ENCODE measurements around the gene RPP25.
"Not testable (repeated sequence)": the region's sequence is repeated elsewhere in the genome, so short reads cannot be mapped to it uniquely, and the experiment has no call there.

RPP25 gene

DNA sequence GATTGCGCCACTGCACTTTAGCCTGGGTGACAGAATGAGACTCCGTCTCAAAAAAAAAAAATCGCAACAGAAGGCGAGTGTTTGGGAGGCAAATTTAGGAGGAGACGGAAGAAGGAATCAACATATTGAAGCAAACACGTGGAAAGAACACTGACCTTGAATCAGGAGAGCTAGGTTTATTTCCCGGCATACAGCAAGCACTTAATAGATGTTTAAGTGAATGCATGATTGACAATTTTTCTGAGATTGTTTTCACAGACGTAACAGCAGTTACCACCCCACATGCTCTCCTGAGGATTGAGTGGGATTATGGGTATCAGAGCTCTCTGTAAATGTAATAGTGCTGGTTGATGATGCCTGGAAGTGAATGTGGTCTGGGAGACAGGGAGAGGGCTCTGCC is 5.6 kb upstream of the RPP25 start:
- no peak for DNase-seq

DNA sequence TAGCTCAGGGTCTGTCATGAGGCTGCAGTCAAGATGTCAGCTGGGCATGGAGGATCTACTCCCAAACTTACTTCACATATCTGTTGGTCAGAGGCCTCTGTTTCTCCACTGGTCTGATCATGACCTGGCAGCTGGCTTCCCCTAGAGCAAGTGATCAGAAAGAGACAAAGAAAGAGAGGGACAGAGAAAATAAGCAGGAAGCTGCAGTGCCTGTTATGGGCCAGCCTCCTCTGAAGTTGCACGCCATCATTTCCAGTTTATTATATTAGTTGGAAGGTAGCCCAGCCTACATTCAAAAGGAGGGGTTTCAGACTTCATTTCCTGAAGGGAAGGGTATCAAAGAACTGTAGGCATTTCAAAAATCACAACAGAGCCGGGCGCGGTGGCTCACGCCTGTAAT is 5.0 kb upstream of the RPP25 start:
- no peak for DNase-seq

DNA sequence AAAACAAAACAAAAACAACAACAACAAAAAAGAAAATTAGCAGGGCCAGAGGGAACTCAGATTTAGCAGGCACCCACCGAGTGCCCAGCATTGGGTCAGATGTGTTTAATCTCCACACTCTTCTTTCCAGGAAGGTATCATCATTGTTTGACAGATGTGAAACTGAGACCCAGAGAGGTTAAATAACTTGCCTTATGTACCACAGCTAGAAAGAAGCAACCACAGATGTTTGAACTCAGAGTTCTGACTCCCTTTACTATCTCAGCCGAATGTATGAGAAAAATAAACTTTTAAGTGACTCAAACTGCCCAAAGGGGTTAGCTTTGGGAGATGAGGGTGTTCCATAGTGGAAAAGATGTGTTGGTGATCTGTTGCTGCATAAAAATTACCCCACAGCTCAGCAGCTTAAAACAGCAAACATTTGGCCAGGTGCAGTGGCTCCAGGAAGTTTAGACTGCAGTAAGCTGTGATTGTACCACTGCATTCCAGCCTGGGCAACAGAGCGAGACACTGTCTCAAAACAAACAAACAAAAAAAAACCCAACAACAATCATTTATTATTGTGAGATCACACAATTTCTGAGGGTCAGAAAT is 4.5 kb upstream of the RPP25 start:
- DNase-seq = no peak

DNA sequence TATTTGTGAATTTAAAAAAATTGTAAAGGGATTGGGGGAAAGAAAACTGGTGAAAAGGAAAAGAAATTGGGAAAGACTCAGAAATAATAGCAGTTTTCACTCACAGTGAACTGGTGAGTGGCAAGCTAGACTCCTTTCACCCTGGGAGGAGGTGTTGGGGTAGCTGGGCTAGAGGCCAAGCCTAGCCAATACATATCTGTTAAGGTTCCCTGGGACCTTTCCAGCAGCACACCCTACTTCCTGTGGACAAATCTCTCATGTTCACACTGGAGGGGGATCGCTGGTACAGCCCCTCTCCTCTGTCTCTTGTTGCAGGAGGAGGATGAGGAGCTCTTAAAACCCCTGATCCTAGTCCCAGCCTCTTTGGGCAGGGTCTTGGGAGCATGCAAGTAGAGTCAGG is 3.7 kb upstream of the RPP25 start:
- DNase-seq = no peak

DNA sequence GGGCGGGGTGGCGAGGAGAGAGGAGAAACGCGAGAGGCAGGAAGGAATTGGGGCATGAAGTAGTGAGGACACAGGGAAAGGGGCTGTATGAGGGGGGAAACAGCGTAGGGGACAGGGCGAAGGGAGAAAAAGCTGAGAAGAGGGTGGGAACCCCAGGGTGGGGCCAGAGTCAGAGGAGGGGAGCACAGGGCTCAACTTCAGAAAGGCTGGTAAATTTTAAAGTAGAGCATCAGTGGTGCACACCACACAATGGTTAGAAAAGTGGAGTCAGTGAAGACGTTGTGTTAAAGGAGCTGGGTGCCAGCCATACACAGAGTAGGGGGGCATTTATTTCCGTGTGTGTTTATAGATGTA is 3.0 kb upstream of the RPP25 start:
- no peak for DNase-seq

DNA sequence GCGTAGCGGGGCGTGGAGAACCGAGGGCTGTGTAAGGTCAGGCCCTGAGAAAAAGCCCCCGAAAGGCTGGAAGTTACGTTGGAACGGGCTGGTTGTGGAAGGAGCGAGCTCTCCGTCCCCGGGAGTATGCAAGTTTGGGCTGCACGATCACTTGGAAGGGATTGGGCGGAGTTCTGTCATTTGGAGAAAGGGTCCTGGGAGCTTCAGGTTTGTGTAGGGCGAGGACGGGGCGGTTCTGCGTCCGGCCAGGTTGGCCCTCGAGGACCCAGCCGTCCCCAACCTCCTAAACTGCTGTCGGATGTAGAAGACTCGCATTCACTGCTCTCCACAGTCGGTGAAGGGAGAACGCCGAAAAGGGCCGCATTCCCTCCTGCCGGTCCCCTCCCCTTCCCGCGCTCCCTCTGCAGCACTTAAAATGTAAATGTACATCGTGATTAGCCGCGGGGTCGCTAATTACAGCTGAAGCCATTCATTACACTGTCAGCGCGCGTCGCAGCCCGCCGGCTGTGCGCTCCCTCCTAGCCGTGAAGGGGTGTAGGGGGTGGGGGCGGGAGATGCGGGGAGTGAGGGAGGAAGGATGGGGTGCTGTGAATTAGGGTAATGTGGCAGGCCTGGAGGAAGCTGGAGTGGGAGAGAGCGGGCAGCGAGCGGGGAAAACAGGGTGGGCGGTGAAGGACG is 2.5 kb upstream of the RPP25 start:
- DNase-seq = peak in 1 of 3 donors; percentile 23

DNA sequence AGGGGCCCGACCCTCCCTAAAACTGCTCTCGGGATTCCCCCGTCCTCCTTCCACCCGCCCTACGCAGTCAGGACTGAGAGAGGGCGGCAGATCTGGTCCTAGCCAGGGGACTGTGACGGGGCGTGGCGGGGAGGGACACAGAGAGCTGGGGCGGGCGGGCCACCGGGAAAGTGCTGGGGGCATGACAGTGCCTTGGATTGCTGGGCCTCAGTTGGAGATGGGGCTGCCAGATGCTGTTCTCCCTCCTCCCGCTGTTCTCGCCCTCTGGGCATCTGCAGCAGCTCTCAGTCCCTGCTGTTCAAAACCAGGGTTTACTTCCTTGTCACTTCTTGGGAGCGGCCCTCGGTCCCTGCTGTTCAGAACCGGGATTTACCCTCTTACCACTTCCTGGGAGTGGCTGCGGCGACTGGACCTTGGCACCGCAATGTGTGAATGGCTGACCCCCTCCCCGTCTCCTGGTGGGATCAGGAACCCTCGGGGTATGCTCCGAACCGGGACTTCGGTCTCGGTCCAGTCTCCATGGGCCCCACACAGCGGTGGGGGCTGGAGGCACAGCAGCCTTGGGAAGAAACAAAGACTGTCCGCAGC is 1.8 kb upstream of the RPP25 start:
- peak; percentile 62 to 71 (median 63) for DNase-seq

DNA sequence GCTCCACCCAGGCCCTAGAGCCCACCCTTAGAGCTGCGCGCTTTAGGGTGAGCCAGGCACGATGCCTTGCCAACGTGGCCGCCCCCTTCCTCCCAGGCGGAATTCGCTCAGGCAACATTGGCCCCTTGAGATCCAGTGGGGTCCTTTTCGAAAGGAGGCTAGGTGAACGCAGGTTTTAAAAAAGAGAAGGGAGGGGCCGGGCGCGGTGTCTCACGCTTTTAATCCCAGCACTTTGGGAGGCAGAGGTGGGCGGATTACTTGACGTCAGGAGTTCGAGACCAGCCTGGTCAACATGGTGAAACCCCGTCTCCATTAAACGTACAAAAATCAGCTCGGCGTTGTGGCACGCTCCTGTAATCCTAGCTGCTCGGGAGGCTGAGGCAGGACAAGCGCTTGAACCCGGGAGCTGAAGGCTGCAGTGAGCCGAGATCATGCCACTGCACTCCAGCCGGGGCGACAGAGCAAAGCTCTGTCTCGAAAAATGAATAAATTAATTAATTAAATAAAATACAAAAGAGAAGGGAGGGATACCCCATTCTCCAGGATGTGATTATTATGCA is 984 bp upstream of the RPP25 start:
- no peak for DNase-seq

DNA sequence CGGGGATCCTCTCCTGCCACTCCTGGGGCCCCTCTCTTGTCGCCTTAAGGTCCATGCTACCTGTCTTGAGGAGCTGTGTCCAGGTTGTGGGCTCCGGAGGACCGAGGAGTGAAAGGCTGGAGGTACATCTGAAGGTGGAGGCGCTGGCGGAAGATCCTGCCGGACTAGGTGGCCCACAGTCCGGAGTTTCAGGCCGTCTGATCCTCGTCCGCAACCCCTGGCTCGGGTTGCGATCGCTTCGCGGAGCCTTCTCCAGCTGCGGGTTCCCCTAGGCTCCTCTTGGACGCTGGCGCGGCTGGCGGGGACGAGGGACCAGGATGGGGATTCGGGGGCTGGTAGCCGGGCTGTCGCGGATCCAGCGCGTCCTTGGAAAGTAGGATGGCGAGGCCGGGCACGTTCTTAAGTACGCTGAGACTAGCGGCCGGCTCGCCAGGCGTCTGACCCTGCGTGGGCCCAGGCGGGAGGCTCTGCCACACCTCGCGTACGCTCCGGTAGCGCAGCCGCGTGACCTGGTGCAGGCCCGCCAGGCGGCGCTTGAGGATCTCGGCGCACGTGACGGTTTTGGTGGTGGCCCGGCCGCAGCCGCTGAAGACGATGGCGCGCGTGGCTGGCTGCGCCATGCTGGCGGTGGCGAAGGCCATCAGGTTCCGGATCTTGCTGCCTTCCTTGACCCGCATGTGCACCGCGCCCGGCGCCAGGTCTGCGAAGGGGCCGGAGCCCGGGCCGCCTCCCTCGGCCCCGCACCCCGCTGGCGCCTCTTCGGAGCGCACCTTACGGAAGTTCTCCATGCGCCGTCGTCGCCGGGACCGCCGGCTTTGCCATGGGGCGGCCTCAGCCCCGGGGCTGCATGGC is 550 bp downstream of the RPP25 start:
- peak; percentile 65 to 81 (median 72) for DNase-seq

DNA sequence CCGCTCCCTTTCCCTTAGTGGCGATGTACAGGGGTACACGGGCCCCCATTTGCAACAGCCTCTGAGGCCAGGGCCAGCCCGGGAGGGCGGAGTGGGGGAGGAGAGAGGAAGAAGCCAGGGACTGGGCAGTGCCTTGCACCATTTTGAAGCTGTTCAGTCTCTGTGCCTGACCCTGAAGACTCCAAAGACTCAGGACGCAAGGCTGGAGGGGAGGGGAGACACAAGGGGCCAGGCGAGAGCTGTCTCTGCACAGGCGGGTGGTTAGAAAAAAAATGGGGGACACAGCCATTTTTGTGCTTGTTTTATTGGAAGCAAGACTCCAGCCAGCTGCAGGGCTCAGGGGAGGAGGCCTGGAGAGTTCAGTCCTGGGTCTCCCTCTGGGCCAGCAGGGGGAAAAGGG is 1.6 kb downstream of the RPP25 start:
- no peak for DNase-seq

DNA sequence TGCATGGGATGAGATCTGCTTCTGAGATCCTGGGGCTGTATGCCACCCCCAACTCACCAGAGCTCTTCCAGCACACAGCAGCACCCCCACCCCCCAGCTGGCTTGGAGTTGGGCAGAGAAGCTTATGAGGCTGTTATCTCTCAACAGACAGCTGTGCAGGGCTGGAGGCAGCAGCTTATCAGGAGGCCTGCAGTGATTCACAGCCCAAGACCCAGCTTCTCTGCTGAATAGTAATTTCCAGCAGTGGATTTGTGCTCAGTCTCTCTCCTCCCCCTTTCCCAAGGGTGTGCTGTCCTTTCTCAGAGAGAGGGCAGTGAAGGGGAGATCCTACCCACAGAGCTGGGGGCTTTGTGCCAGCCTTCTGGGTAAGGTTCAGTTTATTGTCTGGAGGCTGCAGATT is 2.1 kb downstream of the RPP25 start:
- no peak for DNase-seq

DNA sequence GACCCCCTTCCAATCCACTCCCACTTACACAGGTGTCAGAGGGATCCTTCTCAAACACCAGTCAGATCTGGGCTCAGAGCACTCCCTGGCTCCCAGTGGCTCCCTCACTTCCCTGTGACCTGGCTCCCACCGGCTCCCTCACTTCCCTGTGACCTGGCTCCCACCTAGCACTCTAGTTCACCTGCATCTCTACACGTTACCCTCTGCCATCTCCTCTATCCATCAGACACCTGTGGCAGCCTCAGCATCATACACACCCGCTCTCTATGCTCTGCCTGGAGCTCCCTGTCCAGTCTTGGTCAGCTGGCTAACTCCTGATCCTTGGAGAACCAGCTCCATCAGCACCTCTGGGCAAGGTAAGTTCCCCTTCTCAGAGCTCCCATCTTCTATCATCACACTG is 5.6 kb downstream of the RPP25 start:
- DNase-seq = no peak

DNA sequence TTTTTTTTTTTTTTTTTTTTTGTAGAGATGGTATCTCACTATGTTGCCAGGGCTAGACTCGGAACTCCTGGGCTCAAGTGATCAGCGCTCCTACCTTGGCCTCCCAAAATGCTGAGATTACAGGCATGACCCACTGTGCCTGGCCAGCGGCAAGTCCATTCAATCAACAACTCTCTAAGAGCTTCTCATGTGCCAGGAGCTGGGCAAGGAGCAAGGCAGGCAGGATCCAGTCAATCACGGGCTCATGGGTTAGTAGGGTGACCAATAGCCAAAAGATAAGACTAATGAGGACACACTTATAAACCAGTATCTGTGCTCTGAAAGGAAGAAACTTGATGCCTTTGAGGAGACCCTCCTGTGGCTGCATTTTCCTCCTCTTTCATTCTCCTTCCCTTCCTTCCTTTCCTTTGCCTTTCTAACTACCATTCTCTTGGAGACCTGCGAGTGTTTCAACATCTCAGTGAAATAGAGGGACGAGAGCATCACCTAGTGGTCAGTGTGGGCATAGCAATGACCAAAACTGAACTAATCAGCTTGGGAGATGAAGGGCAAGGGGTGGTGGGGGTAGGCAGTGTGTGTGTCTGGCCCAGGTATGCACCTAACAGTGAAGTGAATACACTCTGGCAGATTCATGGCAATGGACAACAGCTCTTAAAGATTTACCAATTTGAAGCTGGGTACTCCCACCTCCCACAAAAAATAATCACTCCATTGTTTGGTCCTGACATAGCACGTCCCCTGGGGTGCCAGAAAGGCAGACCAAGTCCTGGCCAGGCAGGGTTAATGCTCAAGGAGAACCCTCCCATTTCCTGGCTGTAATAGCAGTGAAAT is 6.3 kb downstream of the RPP25 start:
- peak; percentile 81 to 87 (median 81) for DNase-seq

DNA sequence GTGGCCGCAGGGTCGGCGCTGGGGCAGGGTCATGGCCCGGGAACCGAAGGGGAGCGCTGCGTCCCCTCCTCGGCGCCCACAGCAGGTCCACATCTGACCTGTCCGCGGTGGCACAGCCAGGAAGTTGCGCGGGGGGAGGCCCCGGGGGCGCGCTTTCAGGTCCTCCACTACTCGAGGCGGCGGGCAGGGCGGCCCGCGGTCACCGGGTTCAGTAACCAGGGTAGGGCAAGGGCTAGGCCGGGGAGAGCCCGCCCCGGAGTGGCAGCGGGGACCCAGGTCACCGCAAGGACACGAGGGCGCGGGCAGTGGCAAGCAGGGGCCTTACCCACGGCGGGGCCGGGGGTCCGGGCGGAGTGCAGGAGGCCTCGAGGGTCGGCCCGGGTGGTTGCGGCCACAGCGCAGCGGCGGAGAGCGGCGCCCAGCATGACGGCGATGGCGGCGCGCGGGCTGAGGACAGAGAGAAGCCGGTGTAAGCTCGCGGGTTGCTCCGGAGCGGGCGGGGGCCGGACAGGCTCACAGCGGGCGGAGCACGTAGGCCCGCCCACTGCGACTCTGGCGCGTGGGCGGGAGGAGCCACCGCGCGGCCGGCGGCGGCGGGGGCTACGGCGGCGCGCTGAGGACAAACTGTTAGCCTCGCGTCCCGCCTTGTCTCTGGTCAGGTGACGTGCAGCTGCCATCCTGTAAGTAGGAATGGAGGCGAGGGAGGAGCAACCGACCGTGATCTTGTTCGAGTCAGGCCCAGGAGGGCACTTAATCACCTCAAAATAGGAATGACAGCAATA is 18.8 kb downstream of the RPP25 start, which contains the start of gene COX5A:
Gene COX5A (minus strand): TSS at position 484 of the 782 bp plus-strand sequence. CDS start 59 bp downstream, at position 425.
- peak; percentile 99 to 100 (median 99) for DNase-seq

DNA sequence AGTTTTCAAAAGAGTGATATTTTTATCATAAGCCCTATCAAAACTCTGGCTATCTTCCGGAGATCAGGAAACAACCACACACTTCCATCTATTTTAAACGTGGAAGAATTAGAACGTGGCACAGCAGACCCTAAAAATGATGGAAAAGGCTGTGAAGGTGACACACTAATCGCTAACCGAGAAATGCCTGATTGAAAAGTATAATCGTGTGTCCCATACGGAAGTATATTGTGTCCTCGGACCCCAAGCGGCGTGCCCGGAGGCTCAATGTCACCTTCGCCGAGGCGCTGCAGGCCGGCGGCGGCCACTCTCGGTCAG is 19.3 kb downstream of the RPP25 start:
- DNase-seq = no peak

DNA sequence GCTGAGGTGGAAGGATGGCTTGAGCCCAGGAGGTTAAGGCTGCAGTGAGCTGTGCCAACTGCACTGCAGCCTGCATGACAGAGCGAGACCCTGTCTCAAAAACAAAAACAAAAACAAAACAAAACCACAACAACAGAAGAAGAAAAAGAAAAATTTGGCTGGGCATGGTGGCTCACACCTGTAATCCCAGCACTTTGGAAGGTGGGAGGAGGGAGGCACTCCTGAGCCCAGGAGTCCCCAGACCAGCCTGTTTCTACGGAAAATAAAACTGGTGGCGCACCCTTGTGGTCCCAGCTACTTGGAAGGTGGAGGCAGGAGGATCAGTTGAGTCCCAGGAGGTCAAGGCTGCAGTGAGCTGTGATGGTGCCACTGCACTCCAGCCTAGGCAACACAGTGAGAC is 21.4 kb downstream of the RPP25 start:
- not testable (repeated sequence) for DNase-seq

DNA sequence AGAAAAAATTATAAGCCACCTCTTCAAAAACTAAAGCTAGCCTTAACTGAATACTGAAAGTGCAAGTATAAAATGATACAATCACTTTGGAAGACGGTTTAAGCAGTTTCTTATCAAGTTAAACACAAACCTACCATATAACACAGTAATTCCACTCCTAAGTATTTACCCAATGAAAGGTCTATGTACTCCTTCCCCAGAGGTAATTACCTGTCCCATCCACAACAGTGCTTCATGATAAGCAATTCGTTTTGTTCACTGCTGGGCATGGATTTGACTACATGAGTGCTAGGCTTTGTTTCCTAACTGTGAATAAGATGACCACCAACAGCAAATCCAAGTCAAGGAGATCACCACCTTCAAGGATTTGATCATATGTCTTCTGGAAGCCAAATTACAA is 23.0 kb downstream of the RPP25 start:
- DNase-seq = no peak

DNA sequence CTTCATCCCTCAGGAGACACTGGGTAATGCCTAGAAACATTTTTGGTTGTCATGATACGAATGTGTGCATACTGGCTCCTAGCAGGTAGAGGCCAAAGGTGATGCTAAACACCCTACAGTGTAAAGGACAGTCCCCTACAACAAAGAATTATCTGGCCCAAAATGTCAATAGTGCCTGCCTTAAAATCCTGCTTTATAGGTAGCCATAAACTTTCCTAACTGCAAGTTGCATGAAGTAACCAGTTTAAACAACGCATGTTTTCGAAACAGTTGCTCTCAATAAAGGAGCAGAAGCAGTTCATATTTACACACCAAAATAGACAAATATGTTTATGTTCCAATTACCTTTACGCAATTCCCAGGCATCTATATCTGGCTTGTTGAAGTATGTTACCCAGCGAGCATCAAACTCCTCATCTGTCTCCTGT is 27.8 kb downstream of the RPP25 start:
- DNase-seq = no peak

DNA sequence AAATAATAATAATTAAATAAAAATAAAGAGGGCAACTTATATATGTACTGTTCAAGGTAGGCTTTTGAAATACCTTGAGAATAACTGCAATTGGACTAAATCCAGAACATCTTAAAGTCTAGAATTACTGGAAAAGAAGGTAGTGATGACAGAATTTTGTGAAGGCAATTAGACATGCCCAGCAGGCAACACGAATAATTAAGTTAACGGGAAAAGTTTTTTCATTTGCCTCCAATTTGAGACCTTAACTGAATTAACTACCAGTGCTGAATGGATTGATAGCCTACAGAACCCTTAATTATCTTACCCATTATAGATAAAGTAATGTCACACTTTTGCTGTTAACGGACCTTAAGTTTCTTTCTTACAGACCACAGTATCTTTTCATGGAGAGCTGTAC is 32.0 kb downstream of the RPP25 start:
- no peak for DNase-seq

DNA sequence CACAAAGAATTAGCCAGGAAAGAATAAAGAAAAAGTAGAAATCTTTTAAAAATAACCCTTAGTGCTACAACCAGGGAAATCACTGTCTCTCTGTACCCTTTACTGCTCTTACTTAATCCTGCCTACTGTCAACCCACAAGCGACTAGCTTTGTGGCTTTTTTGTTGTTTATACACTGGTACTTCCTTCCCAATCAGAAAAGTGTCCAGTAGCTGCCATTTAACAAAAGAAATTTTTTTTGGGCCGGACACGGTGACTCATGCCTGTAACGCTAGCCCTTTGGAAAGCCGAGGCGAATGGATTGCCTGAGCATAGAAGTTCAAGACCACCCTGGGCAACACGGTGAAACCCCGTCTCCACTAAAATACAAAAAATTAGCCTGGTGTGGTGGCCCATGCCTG is 36.1 kb downstream of the RPP25 start:
- peak; percentile 62 to 76 (median 76) for DNase-seq

DNA sequence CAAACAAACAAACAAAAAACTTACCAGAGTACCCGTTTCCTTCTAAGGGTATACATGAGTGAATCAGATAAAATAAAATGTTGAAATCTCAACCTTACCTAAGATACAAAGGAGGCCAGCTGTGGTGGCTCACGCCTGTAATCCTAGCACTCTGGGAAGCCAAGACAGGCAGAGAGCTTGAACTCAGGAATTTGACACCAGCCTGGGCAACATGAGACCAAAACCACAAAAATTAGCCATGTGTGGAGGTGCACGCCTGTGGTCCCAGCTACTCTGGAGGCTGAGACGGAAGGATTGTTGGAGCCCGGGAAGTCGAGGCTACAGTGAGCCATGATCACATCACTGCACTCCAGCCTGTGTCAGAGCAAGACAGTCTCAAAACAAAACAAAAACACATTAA is 38.9 kb downstream of the RPP25 start:
- DNase-seq = no peak

DNA sequence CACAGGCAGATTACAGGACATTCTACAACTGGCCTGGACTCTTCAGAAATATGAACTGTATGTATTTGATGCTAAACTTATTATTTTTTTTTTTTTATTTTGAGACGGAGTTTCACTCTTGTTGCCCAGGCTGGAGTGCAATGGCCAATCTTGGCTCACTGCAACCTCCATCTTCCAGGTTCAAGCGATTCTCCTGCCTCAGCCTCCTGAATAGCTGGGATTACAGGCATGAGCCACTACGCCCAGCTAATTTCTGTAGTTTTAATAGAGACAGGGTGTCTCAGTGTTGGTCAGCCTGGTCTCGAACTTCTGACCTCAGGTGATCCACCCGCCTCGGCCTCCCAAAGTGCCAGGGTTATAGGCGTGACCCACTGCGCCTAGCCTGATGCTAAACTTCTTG is 42.8 kb downstream of the RPP25 start:
- DNase-seq = not testable (repeated sequence)

Measured in suppressor macrophage treated with lipopolysaccharide for 1 hour (primary cell).